Vagina (tissue), 2 donors: ENCODE measurements around the gene GPR55.

Experiments used
- CTCF ChIP-seq, 3 experiments: fragments of 450-650 bp in 2 of 3; fragments of 200-600 bp in 1 of 3; sonication (generic) in 1 of 3; IDR thresholded peaks; one replicate each; pipeline ENCODE4 v1.5.1; 2017 to 2019; ENCODE audit warnings: antibody characterized with exemption in 3 of 3, mild to moderate bottlenecking in 2 of 3, moderate library complexity in 2 of 3
- POLR2A ChIP-seq, 2 donors: fragments of 450-650 bp; IDR thresholded peaks; one replicate each; pipeline ENCODE4 v1.6.1; 2017; ENCODE audit warnings: antibody characterized with exemption in 2 of 2, mild to moderate bottlenecking in 2 of 2, moderate library complexity in 2 of 2

GRCh38 chr2:230912724-230913123 is 12.3 kb downstream of the GPR55 start:
- TF ChIP-seq POLR2A (IDR thresholded peaks at IDR 0.05) (no peak), CTCF (IDR thresholded peaks at IDR 0.05) (no peak)
